ENCODE data around the gene CARNS1. TPM values are rescaled to one million over a fixed set of nuclear protein-coding genes. Genes with fewer than 3 reads are reported as not detected.

The CARNS1 gene
- total and polyA plus RNA-seq, 10 of the 15 experiments (the other 5 are each of a cell fraction or from before 2014, with no cell fraction given) = 0.02 to 0.14 (median 0.10) TPM; not detected in 3

DNA sequence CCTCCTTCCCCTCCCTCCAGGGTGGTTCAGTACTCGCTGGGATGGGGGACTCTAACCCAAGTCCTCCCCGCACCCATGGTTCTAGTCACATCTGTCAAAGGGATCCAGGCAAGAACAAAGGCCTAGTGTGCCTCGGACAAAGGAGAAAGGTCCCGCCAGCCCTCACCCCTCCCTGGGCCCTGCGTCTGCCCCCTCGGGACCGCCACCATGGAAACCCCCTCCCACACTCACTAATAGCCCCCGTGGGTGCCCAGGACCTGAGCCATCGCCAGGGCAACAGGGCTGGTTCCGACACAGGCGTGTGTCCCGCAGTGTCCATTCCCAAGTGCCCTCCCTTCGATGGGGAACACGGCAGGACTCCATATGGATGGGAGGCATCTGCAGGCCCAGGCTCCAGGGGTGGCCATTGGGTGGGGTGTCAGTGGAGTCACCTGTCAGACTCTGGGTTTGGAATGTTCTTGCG is 5.1 kb upstream of the CARNS1 start:
- H4K20me1 ChIP-seq (ENCODE audit: control insufficient read depth, insufficient read depth) = no peaks in the 10 kb centered on the region
- no peak overlapping the region for H2AFZ ChIP-seq (ENCODE audit: control insufficient read depth, low read depth, low read length)
- FAIRE-seq (no peak), DNase-seq (ENCODE audit: low read depth, low spot score) (no peak), ATAC-seq (no peak)
- no peaks in the 10 kb centered on the region for H3K36me3 ChIP-seq (ENCODE audit: control insufficient read depth in 2 of 2, insufficient read depth in 2 of 2, low read length in 1 of 2)
- no peak overlapping the region; the same call in 1 of the 2 replicates for H3K4me2 ChIP-seq (ENCODE audit: control insufficient read depth, insufficient read depth)
- peaks cover 6% of the 10 kb centered on the region for H3K79me2 ChIP-seq (ENCODE audit: control insufficient read depth, insufficient read depth, low read length)
- POLR2A ChIA-PET = interaction anchor here (2.8 kb wide), 1 partner anchor 9 kb away, joined by 16 read pairs; the partner anchor contains the start of gene PPP1CA
- in situ Hi-C loops (cut with MboI) = no loop called here
- RAD21 ChIA-PET (ENCODE audit: unreplicated experiment) = no interaction called here
- no peak overlapping the region for H3K4me3 ChIP-seq
- SMC1A ChIA-PET (ENCODE audit: uncharacterized antibody, unreplicated experiment) = no interaction called here
- WGBS (ENCODE audit: insufficient coverage, insufficient replicate concordance, low lambda C conversion rate, missing lambda C conversion rate) = 59% methylated on average over 15 of the region's 15 CpGs
- H3K9ac ChIP-seq (ENCODE audit: control insufficient read depth, insufficient read depth, low read length) = no peak overlapping the region
- peak overlapping the region; percentile 84; the same call in 1 of the 2 replicates for H3K27ac ChIP-seq (ENCODE audit: control insufficient read depth, insufficient read depth)
- H3K4me1 ChIP-seq (ENCODE audit: control insufficient read depth, insufficient read depth, low read length) = peaks cover 53% of the 10 kb centered on the region
- no TSS peak for BruUV-seq (replicated peaks)
- H3K9me3 ChIP-seq (replicated peaks; ENCODE audit: control insufficient read depth, insufficient read depth, low read length) = no peaks in the 10 kb centered on the region
- intact Hi-C loops (cut with micrococcal nuclease; ENCODE audit: unreplicated experiment) = no loop called here
- 0 out of 2 replicates have a peak, but pooled peaks have one; percentile 29 for TF ChIP-seq SMAD5 (IDR thresholded peaks at IDR 0.05; ENCODE audit: low read depth)
- TF ChIP-seq NFIC (IDR thresholded peaks at IDR 0.05; ENCODE audit: low read depth, low read length) = no peak
- TF ChIP-seq POLR2A (IDR thresholded peaks at IDR 0.05; ENCODE audit: low read depth, low read length) = peak; percentile 69
- CTCF ChIA-PET = no interaction called here
- peaks cover 0 to 2% of the 10 kb centered on the region in 2 experiments; a peak in 1 of 4 replicates for H3K27me3 ChIP-seq (replicated peaks in 1 of 2; ENCODE audit: control insufficient read depth in 2 of 2, insufficient read depth in 2 of 2, low read length in 1 of 2)

DNA sequence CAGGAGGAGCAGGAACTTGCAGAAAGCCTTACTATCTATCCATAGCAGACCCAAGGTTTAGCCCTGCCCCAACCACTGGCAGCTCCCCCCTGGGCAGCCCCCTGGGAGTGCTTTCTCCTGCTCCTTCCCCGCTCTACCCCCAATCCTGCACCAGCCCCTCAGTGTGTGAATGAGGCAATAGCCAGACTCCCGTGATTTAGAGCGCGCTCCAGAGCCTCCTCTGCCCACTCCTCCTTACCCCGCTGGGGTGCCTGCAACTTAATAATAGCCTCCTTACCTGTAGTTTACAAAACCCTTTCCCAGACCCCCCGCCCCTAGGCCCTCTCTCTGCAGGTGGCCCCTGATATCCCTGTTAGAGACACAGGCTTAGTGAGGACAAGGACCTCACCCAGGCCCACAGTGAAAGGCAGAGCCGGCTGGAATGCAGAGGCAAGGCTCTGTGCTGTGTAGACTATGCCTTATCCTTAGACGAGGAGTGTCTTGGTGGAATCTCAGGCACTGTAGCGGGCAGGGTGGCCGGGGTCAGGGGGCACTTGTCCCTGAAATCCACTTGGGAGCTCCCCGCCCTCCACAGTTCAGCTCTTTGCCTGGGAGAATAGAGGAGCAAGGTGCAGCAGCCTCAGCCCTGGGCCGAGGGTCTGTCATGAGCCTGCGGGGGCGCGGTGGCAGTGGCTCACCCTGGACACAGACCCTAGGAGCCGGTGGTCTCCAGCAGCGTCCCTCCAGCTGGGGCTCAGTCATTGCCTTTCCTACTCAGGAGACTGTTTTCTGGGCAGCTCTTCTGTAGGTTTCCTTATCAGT is 4.3 kb upstream of the CARNS1 start:
- ChIA-PET CTCF (interaction anchor here (2.4 kb wide), 1 partner anchor 9 kb away, joined by 12 read pairs; the partner anchor contains the start of gene PPP1CA), RAD21 (ENCODE audit: unreplicated experiment) (interaction anchor here (1.6 to 3.0 kb wide), 2 partner anchors 10 to 58 kb away, joined by 5 to 12 read pairs; partner anchors contain the start of genes POLD4 and PPP1CA), SMC1A (ENCODE audit: uncharacterized antibody, unreplicated experiment) (interaction anchor here (0.8 kb wide), 1 partner anchor 10 kb away, joined by 3 read pairs; no protein-coding TSS in a partner anchor), POLR2A (interaction anchor here (2.6 to 2.8 kb wide), 2 partner anchors 7 to 10 kb away, joined by 13 to 16 read pairs; partner anchors contain the start of genes PPP1CA and TBC1D10C)
- Histone ChIP-seq H2AFZ (ENCODE audit: control insufficient read depth, low read depth, low read length) (no peak overlapping the region), H3K79me2 (ENCODE audit: control insufficient read depth, insufficient read depth, low read length) (peaks cover 3% of the 10 kb centered on the region), H3K4me3 (no peak overlapping the region), H3K36me3 (ENCODE audit: control insufficient read depth in 2 of 2, insufficient read depth in 2 of 2, low read length in 1 of 2) (no peaks in the 10 kb centered on the region), H4K20me1 (ENCODE audit: control insufficient read depth, insufficient read depth) (no peaks in the 10 kb centered on the region), H3K9ac (ENCODE audit: control insufficient read depth, insufficient read depth, low read length) (no peak overlapping the region), H3K9me3 (replicated peaks; ENCODE audit: control insufficient read depth, insufficient read depth, low read length) (no peaks in the 10 kb centered on the region), H3K4me1 (ENCODE audit: control insufficient read depth, insufficient read depth, low read length) (peaks cover 45% of the 10 kb centered on the region), H3K27ac (ENCODE audit: control insufficient read depth, insufficient read depth) (no peak overlapping the region), H3K27me3 (replicated peaks in 1 of 2; ENCODE audit: control insufficient read depth in 2 of 2, insufficient read depth in 2 of 2, low read length in 1 of 2) (peaks cover 0 to 4% of the 10 kb centered on the region in 2 experiments; a peak in 3 of 4 replicates), H3K4me2 (ENCODE audit: control insufficient read depth, insufficient read depth) (no peak overlapping the region)
- TF ChIP-seq EP300 (IDR thresholded peaks at IDR 0.05; ENCODE audit: borderline replicate concordance in 1 of 2, control insufficient read depth in 1 of 2, low read depth in 2 of 2, low read length in 2 of 2) = no peak
- no peak for TF ChIP-seq POU2F2 (IDR thresholded peaks at IDR 0.05; ENCODE audit: borderline replicate concordance, low read depth, low read length)
- TF ChIP-seq POLR2AphosphoS2 (IDR thresholded peaks at IDR 0.05; ENCODE audit: low read depth, low read length) = 0 out of 2 replicates have a peak, but pooled peaks have one; percentile 53
- no peak for TF ChIP-seq MYC (IDR thresholded peaks at IDR 0.05; ENCODE audit: insufficient read depth, insufficient read length, insufficient replicate concordance, low read length, severe bottlenecking)
- TF ChIP-seq ZNF384 (IDR thresholded peaks at IDR 0.05; ENCODE audit: borderline replicate concordance, low read depth, low read length) = no peak
- ATAC-seq (no peak), DNase-seq (ENCODE audit: low read depth, low spot score) (no peak), FAIRE-seq (no peak)
- in situ Hi-C loops (cut with MboI) = no loop called here
- WGBS (ENCODE audit: insufficient coverage, insufficient replicate concordance, low lambda C conversion rate, missing lambda C conversion rate) = 90% methylated on average over 17 of the region's 17 CpGs
- intact Hi-C loops (cut with micrococcal nuclease; ENCODE audit: unreplicated experiment) = no loop called here
- no TSS peak for BruUV-seq (replicated peaks)
